ENCODE results near the gene MEMO1.
"Not testable (repeated sequence)": the region's sequence is repeated elsewhere in the genome, so short reads cannot be mapped to it uniquely, and the experiment has no call there.

DNA sequence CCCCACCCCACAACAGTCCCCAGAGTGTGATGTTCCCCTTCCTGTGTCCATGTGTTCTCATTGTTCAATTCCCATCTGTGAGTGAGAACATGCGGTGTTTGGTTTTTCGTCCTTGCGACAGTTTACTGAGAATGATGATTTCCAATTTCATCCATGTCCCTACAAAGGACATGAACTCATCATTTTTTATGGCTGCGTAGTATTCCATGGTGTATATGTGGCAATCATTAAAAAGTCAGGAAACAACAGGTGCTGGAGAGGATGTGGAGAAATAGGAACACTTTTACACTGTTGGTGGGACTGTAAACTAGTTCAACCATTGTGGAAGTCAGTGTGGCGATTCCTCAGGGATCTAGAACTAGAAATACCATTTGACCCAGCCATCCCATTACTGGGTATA lies 168.7 kb downstream of the MEMO1 start:
- TF ChIP-seq, protein P1, sequence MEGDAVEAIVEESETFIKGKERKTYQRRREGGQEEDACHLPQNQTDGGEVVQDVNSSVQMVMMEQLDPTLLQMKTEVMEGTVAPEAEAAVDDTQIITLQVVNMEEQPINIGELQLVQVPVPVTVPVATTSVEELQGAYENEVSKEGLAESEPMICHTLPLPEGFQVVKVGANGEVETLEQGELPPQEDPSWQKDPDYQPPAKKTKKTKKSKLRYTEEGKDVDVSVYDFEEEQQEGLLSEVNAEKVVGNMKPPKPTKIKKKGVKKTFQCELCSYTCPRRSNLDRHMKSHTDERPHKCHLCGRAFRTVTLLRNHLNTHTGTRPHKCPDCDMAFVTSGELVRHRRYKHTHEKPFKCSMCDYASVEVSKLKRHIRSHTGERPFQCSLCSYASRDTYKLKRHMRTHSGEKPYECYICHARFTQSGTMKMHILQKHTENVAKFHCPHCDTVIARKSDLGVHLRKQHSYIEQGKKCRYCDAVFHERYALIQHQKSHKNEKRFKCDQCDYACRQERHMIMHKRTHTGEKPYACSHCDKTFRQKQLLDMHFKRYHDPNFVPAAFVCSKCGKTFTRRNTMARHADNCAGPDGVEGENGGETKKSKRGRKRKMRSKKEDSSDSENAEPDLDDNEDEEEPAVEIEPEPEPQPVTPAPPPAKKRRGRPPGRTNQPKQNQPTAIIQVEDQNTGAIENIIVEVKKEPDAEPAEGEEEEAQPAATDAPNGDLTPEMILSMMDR (IDR thresholded peaks at IDR 0.05): not testable (repeated sequence)
- not testable (repeated sequence) for TF ChIP-seq EZH2 (IDR thresholded peaks at IDR 0.05; ENCODE audit: borderline replicate concordance, insufficient read depth, low read depth, low read length, poor library complexity, severe bottlenecking)
